Measurements from ENCODE around the gene MOV10. TPM values are rescaled to one million over a fixed set of nuclear protein-coding genes. Genes with fewer than 3 reads are reported as not detected.

The MOV10 gene
- total and polyA plus RNA-seq, 9 of the 15 experiments (the other 6 are each of a cell fraction or from before 2014, with no cell fraction given) = 16.7 to 105 (median 49.5) TPM

DNA sequence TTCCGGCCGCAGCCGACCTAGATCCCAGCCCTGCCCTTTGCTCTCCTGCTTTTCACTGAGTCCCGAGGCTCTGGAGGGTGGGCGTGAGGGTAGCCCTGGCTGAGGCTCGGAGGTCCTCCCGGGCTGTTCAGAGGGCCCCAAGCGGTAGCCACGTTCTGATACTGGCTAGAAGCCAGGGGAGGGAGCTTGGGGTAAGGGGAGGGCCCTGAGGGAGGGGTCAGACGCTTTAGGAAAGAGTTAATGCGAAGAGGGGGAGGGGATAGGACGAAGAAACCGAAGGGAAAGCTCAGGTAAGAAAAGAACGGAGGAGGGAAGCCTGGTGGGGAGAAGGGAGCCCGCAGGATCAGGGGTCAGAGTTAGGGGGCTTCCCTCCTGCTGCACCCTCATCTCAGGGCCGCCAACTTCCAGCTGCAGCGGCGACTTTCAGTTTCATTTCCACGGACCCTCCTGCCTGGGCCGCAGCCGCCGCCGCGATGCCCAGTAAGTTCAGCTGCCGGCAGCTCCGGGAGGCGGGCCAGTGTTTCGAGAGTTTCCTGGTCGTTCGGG is at the start of gene MOV10 (continued):
- TF ChIP-seq NFIC (IDR thresholded peaks at IDR 0.05) (peak; percentile 98), MYNN (IDR thresholded peaks at IDR 0.05) (0 out of 2 replicates have a peak, but pooled peaks have one; percentile 65), MYNN (CRISPR knock-in tag; IDR thresholded peaks at IDR 0.05) (no peak), HDAC1 (IDR thresholded peaks at IDR 0.05) (peak in 1 of 2 experiments; percentile 81; a peak in 2 of 4 replicates), MTA1 (IDR thresholded peaks at IDR 0.05; ENCODE audit: borderline replicate concordance) (0 out of 2 replicates have a peak, but pooled peaks have one; percentile 9), ZBTB7A (IDR thresholded peaks at IDR 0.05; ENCODE audit: borderline replicate concordance, control insufficient read depth, low read depth, low read length) (peak; percentile 72; the same call in 1 of the 2 replicates), YY1 (IDR thresholded peaks at IDR 0.05; ENCODE audit: borderline replicate concordance in 1 of 3, control insufficient read depth in 1 of 3, extremely low read depth in 1 of 3, insufficient read depth in 3 of 3, insufficient read length in 1 of 3, insufficient replicate concordance in 2 of 3, low read depth in 1 of 3, low read length in 2 of 3) (no peak), CTBP1 (IDR thresholded peaks at IDR 0.05; ENCODE audit: borderline replicate concordance) (0 out of 2 replicates have a peak, but pooled peaks have one; percentile 17), ZNF785 (CRISPR knock-in tag; IDR thresholded peaks at IDR 0.05) (no peak), RB1 (IDR thresholded peaks at IDR 0.05; ENCODE audit: low read depth) (no peak), REST (IDR thresholded peaks at IDR 0.05; ENCODE audit: borderline replicate concordance) (peak; percentile 48; the same call in 1 of the 2 replicates), REST (CRISPR knock-in tag; IDR thresholded peaks at IDR 0.05; ENCODE audit: low read depth) (peak; percentile 22; the same call in 1 of the 2 replicates), RFX7 (CRISPR knock-in tag; IDR thresholded peaks at IDR 0.05) (peak; percentile 19; the same call in 1 of the 2 replicates), ZNF239 (CRISPR knock-in tag; IDR thresholded peaks at IDR 0.05) (no peak)
- TF ChIP-seq, protein P1, sequence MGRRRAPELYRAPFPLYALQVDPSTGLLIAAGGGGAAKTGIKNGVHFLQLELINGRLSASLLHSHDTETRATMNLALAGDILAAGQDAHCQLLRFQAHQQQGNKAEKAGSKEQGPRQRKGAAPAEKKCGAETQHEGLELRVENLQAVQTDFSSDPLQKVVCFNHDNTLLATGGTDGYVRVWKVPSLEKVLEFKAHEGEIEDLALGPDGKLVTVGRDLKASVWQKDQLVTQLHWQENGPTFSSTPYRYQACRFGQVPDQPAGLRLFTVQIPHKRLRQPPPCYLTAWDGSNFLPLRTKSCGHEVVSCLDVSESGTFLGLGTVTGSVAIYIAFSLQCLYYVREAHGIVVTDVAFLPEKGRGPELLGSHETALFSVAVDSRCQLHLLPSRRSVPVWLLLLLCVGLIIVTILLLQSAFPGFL (CRISPR knock-in tag; IDR thresholded peaks at IDR 0.05) = no peak
- TF ChIP-seq, protein P2, sequence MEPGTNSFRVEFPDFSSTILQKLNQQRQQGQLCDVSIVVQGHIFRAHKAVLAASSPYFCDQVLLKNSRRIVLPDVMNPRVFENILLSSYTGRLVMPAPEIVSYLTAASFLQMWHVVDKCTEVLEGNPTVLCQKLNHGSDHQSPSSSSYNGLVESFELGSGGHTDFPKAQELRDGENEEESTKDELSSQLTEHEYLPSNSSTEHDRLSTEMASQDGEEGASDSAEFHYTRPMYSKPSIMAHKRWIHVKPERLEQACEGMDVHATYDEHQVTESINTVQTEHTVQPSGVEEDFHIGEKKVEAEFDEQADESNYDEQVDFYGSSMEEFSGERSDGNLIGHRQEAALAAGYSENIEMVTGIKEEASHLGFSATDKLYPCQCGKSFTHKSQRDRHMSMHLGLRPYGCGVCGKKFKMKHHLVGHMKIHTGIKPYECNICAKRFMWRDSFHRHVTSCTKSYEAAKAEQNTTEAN (CRISPR knock-in tag; IDR thresholded peaks at IDR 0.05) = no peak
- TF ChIP-seq, protein P3, sequence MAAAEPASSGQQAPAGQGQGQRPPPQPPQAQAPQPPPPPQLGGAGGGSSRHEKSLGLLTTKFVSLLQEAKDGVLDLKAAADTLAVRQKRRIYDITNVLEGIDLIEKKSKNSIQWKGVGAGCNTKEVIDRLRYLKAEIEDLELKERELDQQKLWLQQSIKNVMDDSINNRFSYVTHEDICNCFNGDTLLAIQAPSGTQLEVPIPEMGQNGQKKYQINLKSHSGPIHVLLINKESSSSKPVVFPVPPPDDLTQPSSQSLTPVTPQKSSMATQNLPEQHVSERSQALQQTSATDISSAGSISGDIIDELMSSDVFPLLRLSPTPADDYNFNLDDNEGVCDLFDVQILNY (CRISPR knock-in tag; IDR thresholded peaks at IDR 0.05) = no peak
